ENCODE data around the gene PKD1.

GRCh38 chr16:2122429-2122828, 13.3 kb downstream of the PKD1 start:
- TF ChIP-seq GATA2 (IDR thresholded peaks at IDR 0.05; ENCODE audit: low read depth, low read length): no peak
- no peak for TF ChIP-seq GATA3 (IDR thresholded peaks at IDR 0.05; ENCODE audit: low read depth, low read length)
